ENCODE measurements around the gene PLA2G12A.

GRCh38 chr4:109703664-109704361 lies 26.1 kb downstream of the PLA2G12A start:
- TF ChIP-seq EZH2 (optimal IDR thresholded peaks at IDR 0.05; ENCODE audit: low read depth, low read length) (no peak), CTCF (IDR thresholded peaks at IDR 0.05; ENCODE audit: low read length) (no peak), EZH2phosphoT487 (IDR thresholded peaks at IDR 0.05; ENCODE audit: low read length) (no peak)
